ENCODE data around the gene ABCA10.

The ABCA10 gene

DNA sequence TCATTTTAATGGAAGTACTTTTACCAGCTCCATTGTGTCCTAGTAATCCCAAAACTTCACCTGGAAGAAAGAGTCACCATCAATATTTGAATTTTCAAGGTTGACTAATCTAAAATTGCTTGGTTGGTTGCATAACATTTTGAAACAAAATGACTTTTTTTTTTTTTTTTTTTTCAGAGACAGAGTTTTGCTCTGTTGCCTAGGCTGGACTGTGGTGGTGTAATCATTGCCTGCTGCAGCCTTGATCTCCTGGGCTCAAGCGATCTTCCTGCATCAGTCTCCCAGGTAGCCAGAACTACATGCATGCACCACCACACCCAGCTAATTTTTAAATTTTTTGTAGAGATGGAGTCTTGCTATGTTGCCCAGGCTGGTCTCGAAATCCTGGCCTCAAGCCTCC, 74.4 kb downstream of the ABCA10 start:
- DNase-seq = no peak

DNA sequence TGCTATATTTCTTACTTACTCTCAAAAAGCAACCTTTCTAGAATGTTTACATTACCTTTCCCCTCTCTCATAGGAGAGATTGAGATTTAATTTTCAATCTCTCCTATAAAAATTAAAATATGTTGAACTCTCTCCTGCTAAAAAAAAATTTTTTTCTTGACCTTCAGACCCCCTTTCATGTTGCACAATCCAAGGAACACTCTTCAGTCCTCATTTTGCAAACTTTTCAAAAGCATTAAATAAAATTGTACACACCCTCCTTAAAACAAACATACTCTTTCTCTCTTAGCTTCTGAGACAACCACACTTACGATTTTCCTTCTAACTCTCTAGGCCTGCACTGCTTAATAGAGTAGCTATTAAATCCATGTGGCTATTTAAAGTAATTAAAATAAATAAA, 78.3 kb downstream of the ABCA10 start:
- DNase-seq = no peak

- no peak for DNase-seq
These were observed 81.2 kb downstream of the ABCA10 start for GRCh38 chr17:69147460-69147859.

DNA sequence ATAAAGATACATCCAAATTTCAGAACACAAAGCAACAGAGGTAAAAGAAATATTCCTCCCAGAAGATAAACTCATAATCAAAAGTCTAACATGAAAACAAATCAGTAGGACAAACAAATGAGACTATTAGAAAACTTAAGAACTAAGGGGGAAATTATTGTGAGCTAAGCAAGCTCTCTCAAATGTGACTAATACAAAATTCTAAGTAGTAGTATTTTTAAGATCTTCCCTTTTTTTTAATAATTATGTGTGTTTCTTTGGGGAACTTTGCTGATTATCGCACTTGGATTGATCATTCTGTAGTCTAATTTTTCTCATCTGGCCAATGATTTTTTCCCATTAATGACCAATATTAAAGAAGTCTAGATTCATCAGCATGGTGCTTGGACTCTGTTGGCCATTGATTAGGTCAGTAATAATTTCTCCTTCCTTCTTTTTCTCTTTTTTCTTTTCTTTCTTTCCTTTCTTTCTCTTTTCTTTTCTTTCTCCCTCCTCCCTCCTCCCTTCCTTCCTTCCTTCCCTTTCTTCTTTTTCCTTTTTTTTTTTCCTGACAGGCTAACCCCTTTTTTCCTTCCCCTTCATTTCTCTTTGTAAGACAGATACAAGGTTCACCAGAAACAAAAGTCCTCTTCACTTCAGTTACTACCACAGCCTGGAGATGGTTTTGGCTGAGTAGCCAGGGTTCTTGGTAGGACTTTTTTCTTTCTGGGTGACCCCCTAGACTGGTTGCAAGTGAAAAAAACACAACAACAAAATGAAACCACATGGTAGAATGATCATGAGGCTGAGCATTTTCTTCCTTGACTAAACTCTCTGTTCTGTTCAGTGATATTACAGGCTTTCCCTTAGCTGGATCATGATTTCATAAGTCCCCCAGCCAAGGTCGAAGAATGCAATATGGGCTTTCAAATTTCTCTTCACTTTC, 84.0 kb downstream of the ABCA10 start:
- DNase-seq = no peak

DNA sequence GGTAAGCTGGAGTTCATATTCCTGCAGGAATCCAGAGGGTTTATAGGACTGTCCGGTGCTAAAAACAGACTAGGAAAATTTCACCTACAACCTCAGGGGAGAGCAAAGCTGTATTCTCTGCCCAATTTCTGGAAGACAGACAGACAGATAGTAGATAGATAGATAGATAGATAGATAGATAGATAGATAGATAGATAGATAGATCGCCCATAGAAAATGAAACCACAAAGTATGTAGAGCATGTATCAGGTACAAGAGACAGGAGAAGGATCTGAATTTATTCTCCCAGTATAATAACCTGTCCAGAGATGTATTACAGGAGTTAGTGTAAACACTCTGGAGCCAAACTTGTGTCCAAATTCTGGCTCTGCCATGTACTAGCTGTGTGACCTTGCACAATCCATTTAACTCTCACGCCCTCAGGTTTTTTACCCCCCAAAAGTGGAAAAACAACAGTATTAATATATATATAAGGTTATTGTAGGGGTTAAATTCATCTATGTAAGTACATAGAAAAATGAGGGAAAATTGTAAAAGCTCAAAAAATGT, 84.9 kb downstream of the ABCA10 start:
- no peak for DNase-seq

DNA sequence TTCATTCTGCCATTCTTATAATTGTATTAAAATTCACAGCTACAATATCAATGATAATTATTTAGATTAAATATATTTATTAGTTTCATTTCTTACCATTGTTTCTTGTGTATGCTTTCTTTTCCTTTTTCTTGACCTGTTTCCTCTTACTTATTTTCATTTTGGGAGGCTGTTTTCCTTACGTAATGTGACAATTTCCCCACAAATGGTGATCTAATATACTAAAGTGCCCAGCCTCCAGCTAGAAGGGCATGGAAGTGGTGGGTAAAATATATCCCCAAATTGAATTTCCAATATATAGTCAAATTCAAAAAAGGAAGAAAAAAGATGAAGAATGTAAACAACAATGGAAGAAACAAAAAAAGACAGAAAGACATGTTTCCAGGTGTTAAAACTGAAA, 85.5 kb downstream of the ABCA10 start:
- no peak for DNase-seq

DNA sequence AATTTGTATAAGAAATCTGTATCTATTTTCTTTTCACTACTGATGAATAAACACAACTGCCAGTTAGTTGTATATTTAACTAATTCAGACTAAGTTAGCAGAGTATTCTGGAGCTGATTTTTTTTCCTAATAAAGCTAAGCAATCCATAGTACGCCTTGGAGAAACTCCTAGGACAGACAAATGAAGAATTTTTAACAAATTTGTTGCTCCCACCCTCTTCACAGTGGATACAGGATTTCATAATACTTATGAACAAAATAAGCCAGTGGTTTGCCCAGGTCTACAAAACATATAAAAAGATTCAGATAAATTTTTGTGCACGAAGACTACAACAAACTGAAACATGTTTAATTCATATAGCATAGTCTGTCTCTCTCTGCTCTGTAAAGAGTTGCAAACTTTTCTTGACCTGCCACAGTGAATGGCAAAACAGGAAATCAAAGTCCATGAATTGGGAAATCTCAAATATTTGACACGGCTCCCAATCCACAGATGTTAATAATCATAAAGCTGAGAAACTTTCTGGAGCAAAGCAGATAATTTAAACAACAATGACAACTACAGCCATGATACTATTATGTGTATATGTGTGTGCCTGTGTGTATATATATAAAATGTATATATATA, 86.3 kb downstream of the ABCA10 start:
- no peak for DNase-seq

DNA sequence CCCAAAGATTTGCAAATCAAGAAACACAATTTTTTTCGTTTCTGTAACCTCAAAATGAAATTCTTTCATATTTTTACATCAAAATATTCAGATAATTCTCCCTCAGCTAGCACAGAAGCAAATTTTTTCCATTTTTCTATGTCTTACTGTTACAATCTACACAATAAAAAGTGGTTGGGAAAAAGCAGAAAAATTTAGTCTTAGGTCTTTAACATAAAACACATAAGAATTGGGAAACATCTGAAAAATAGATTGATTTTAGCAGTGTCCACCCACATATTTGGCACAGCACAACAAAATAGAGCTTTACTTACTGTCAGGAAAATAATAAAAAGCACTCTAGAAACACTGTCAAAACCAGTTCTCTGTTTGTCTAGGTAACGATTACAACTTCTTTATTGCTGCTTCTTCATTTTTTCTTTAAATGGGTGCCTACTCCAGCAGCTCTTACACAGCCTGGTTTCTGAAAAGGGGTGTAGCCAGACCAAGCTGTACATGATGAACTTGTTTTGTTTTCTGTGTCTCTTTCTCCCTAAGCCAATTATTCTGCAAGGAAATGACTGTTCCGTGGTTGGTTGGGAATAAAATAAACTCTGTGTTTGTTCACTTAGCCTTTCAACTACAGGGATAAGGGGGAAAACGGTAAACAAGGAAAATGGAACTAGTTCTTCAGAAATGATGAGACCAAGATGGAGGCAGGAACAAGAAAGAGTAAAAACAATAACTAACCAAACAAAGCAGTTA, 87.0 kb downstream of the ABCA10 start, which contains the start of gene ABCA6:
ABCA6 (minus strand) TSS at position 465 of the 744 bp plus-strand sequence. CDS start 1,192 bp downstream, outside the sequence.
- DNase-seq = no peak

DNA sequence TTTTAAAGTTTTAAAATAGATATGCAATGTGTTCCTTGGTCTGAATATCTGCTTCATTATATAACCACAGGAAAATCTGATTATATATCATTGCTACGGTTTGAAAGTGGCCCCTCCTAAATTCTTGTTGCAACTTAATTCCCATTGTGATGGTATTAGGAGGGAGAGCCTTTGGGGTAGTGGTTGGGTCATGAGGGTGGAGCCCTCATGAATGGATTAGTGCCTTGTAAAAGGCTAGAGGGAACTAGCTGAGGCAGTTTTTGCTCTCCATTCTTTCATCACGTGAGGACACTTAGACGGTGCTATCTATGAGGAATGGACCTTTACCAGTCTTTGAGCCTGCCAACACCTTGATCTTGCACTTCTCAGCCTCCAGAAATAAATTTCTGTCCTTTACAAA, 94.5 kb downstream of the ABCA10 start:
- no peak for DNase-seq

DNA sequence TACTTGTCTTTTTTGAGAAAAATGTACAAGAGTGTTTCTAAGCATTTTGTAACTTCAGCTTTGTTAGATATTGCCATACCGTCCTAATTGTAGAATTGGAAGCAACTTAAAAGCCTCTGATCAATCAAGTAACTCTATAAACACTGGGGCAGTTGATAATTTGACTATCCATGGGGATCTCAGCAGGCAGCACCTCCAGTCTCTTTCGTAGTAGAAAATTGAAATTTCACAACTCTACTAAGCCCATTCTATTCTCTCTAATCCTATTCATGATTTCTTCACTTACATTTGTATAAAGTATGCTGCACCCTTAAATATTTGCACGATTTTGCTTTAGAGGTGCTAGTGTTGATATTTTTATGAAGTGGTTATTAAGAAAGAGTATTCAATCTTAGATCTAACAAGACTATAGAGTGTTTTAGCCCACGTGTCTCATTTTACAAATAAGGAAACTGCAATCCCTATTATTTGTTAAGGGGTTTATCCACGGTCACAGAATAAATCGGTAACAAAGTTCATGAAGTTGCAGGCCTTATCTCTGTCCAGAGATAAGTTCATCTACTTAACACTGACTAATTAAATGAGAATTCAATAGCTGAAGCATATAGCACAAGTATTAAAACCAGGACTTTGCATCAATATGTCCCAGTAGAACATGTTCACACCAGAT, 97.9 kb downstream of the ABCA10 start:
- no peak for DNase-seq

GRCh38 chr17:69123626-69124025, 105.0 kb downstream of the ABCA10 start:
- no peak for DNase-seq

DNA sequence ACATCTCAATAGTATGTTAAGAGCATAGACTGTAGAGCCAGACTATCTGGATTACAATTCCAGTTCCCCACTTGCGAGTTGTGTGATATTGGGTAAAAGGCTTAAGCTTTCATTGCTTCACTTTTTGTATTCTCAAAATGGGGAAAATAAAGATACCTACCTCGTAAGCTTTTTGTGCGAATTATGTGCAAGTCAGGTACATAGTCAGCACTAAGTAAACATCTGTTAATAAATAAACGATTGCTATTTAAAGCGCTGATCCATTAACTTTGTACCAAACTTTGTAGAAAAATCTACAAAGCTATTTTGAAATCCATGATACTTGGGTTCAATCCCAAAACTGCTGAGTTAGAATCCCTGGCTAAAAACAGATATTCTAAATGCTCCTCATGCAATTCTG, 106.6 kb downstream of the ABCA10 start:
- no peak for DNase-seq

GRCh38 chr17:69117855-69118784, 110.5 kb downstream of the ABCA10 start:
- DNase-seq = no peak

GRCh38 chr17:69111794-69112193, 116.8 kb downstream of the ABCA10 start:
- no peak for DNase-seq

- no peak for DNase-seq
These were observed 122.5 kb downstream of the ABCA10 start for GRCh38 chr17:69105907-69106730.

DNA sequence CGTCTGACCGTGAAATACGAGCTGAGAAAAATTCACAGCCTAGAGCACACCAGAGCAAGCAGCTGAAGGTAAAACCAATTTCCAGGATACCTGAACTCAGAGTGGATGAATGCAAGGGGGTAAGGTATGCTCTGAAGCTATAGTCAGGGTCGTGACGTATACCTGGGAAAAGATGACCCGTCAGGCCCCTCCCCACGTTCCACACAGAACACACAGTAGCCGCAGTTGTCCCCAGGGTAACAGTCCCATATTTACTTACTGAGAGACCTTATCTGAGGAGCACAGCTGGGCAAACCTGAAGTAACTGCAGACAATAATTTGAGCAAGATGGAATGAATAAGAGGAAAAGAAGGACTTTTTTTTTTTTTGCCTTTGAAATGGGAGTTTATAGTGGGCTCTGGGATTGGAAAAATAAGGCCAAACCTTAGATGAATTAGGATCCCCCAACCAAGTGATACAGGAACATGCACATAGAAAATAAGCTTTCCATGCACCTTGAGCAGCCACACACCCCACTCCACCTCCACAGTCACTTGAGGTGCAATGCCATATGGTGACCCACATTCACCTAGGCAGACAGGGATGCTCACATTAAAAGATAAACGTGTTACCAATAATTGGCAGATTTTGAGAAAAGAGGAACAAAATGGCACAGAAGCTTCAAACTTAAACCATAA, 124.9 kb downstream of the ABCA10 start:
- DNase-seq = no peak

DNA sequence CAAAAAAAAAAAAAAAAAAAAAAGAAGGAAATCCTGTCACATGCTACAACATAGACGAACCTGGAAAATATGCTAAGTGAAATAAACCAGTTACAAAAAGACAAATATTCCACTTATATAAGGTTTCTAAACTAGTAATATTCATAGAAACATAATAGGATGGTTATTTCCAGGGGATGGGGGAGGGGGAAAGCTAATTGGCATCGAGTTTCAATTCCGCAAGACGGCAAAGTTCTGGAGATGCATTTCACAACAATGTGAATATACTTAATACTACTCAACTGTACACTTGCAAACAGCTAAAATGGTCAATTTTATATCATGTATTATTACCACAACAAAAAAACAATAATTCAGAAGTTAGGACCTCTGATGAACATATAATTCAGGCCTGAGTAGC, 130.0 kb downstream of the ABCA10 start:
- no peak for DNase-seq
